TTC549 (cell line): ENCODE measurements around the gene NFATC1.

Experiments
- FAIRE-seq: peaks from 2 replicates; lab custom pipeline; 2012; peaks lifted over from hg19 to GRCh38; lab: Jason Lieb, UNC

Gene NFATC1

DNA sequence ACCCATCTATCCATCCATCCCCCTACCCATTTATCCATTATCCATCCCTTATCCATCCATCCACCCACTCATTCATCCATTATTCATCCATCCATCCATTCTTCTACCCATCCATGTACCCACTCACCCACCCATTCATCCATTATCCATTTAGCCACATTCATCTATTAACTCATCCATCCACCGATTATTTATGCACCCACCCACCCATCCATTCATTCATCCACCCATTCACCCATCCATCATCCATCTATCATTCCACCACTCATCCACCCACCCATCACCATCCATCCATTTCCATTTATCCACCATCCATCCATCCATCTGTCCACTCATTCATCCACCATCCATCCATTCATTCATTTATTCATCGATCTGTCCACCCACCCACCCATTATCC is 146.5 kb downstream of the NFATC1 start:
- no peak for FAIRE-seq

- FAIRE-seq = no peak
Observed at GRCh38 chr18:79542876-79543750, 147.4 kb downstream of the NFATC1 start.

- FAIRE-seq = no peak
Observed at GRCh38 chr18:79543861-79544385, 148.2 kb downstream of the NFATC1 start.

- no peak for FAIRE-seq
Observed at GRCh38 chr18:79544386-79544963, 148.7 kb downstream of the NFATC1 start.

- no peak for FAIRE-seq
Observed at GRCh38 chr18:79545255-79545654, 149.5 kb downstream of the NFATC1 start.

- no peak for FAIRE-seq
Observed at GRCh38 chr18:79545736-79546171, 150.0 kb downstream of the NFATC1 start.

- no peak for FAIRE-seq
Observed at GRCh38 chr18:79546781-79547272, 151.1 kb downstream of the NFATC1 start.

GRCh38 chr18:79547413-79548076 is 151.8 kb downstream of the NFATC1 start:
- FAIRE-seq = no peak

DNA sequence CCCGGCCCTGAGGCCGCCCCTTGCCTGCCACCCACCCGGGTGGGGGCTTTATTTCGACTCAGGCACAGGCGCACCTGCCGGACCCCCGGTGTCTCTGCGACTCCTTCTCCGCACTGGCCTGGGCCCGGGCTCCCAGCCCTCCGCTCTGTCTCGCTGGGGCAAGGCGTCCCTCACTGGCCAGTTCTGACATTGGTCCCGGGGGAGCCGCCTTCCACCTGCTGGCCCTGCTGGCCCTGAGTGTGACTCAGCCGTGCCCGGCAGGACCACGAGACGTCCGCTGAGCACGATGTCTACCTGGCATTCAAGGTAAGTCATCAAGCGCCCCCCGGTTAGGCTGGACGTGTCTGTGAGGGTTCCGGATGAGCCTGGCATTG is 152.3 kb downstream of the NFATC1 start:
- no peak for FAIRE-seq

DNA sequence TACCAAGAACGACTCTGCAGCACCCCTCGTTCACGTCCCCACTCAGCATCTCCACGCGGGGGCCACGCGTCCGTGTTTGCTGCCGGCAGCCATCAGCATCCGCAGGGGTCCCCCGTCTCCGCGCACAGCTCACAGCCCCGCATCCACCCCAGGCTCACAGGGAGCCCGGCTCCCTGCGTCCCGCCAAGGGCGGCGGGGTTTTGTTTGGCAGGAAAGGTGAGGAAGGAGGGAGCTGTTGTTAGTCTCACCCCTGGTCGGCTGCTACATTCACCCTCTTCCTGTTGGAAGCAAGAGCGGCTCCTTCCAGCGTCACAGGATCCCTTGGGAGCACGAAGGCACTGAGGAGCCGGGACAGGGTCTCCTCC is 152.9 kb downstream of the NFATC1 start:
- FAIRE-seq = no peak

- no peak for FAIRE-seq
Observed at GRCh38 chr18:79548986-79549637, 153.4 kb downstream of the NFATC1 start.

DNA sequence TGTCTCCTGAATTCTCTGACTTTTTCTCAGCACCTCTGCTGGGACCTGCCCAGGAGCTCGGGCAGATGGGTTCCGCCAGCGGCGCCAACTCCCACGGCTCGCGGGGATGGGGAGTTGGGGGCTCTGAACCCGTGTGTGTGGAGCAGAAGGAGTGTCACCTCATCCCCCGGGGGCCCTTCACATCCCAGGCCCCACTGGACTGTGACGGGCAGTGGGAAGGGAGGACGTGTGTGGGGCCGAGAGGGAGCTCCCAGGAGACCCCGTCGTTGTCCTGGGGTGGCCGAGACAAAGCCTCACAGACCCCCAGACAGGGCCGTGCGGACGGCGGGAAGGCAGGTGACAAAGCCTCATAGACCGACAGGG is 153.9 kb downstream of the NFATC1 start:
- no peak for FAIRE-seq

DNA sequence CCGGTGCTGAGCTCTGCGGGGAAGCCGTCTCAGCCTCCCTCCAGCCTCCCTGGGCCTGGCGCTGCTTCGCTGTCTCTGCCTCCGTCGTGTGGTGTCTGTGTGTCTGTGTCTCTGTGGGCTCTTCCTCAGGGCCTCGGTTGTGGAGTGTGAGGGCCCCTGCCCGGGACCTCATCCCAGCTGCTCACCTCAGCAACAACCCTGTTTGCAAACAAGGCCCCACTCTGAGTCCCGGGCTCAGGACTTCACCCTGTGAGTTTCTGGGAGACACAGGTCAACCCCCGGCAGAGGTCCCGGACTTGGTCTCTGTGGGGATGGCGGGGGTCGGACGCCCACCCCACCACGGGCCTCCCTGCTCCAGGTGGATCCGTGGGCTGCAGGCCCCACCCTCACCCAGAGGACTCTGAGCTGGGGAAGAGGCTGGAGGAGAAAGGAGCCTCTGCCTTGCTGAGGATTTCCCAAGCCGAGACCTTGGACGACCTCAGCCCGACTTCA is 156.5 kb downstream of the NFATC1 start:
- no peak for FAIRE-seq

DNA sequence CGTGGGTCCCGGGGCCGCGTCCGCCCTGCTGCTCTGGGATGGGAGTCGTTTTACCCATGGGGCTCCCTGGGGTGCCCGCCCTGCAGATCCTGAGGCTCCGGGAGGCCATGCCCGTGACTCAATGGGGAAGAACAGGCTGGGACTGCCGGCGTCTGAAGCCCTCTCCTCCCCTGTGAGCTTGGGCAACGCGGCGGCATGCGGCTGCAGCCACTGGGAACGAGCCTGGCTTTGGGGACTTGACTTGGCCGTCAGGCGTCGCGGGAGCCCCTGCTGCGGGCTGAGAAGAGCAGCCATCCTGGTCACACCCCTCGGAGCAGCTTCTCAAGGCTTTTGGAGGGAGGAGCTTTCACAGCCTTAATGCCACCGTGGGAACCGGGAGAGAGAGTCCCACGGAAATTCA is 157.0 kb downstream of the NFATC1 start:
- FAIRE-seq = no peak

GRCh38 chr18:79553154-79553553 is 157.4 kb downstream of the NFATC1 start:
- no peak for FAIRE-seq

GRCh38 chr18:79553696-79554095 is 158.0 kb downstream of the NFATC1 start:
- FAIRE-seq = no peak

DNA sequence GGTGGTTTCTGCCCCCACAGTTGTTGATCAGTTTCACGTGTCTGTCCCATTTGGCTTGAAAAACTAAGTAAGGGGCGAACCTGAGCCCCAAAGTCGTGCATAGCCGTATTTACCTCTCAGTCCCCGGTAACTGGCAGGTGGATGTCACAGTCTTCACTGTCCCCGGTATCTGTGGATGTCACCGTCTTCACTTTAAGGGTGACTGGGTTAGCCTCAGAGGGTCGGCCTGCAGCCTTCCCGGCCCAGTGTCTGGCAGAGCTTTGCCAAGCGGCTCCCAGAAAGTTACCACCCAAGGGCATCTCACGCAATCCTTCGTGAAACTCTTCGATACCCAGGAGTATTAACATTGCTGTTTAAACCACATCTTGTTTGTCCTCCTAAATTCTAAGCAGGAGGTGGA is 158.6 kb downstream of the NFATC1 start:
- FAIRE-seq = no peak

GRCh38 chr18:79554945-79555645 is 159.4 kb downstream of the NFATC1 start:
- no peak for FAIRE-seq

- FAIRE-seq = no peak
Observed at GRCh38 chr18:79555885-79556284, 160.2 kb downstream of the NFATC1 start.

DNA sequence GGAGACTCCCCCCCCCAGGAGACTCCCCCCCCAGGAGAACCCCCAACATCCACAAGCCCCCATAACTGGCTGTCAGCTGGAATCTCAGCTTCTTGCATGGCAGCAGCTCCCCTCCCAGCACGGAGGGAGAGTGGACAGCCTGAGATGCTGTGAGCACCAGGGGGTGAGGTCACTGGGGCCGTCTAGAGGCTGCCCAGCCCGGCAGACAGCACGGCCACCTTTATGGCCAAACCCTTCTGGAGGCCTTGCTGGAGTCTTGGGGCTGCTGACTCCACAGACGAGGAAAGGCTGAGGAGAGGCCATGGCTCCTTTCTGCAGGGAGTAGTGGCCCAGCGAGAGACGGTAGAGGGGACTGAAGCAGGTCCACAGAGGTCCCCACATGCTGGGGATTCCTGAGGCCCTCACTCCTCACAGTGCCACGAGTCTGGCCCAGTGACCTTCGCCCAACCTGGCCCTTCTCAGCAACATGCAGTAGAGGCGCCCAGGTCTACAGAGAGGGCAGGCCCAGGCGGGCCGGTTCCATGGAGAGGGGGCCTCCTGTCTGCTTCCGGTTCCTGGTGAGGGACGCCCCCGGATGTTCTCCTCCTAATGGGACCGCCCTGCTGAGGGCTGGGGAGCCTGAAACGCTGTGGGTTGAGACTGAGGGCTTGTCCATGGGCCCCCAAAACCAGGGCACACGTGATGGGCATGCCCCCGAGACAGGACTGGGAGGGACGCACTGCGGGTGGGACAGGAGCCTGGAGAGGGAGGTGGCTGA is 161.3 kb downstream of the NFATC1 start:
- FAIRE-seq = no peak
